HepG2 (cell line): Measurements from ENCODE around the gene F7. TPM values are rescaled to one million over a fixed set of nuclear protein-coding genes. Genes with fewer than 3 reads are reported as not detected.

ENCODE experiments used
- ATF4 ChIP-seq, 2 experiments: fragments of 450-650 bp in 1 of 2; sonication (generic) in 1 of 2; formaldehyde crosslinking; IDR thresholded peaks; 2 replicates each; pipeline versions ENCODE4 v1.5.0 to v1.8.0; 2020 to 2022; ENCODE audit warnings: mild to moderate bottlenecking in 1 of 2, missing genetic modification reagents in 1 of 2
- CBX1 ChIP-seq: IDR thresholded peaks from one replicate; pipeline ENCODE4 v1.6.1; 2016; ENCODE audit warnings: antibody characterized with exemption, low read depth
- ETV5 ChIP-seq: IDR thresholded peaks from 2 replicates; pipeline ENCODE4 v1.6.1; 2018; ENCODE audit warnings: missing biosample characterization, missing genetic modification reagents, inconsistent platforms, borderline replicate concordance
- FOXJ3 ChIP-seq: sonication (generic); formaldehyde crosslinking; IDR thresholded peaks from 2 replicates; pipeline ENCODE4 v1.4.0; 2020; ENCODE audit warnings: missing genetic modification reagents, mild to moderate bottlenecking, borderline replicate concordance
- HOXA7 ChIP-seq: sonication (generic); formaldehyde crosslinking; IDR thresholded peaks from 2 replicates; pipeline ENCODE4 v1.8.1; 2022; ENCODE audit warnings: mild to moderate bottlenecking, missing genetic modification reagents, moderate library complexity
- IRX3 ChIP-seq: sonication (generic); formaldehyde crosslinking; IDR thresholded peaks from 2 replicates; pipeline ENCODE4 v1.8.1; 2023; ENCODE audit warnings: mild to moderate bottlenecking, low read depth, missing genetic modification reagents, borderline replicate concordance
- LBX2 ChIP-seq: sonication (generic); formaldehyde crosslinking; IDR thresholded peaks from 2 replicates; pipeline ENCODE4 v1.5.0; 2020; ENCODE audit warnings: missing genetic modification reagents, mild to moderate bottlenecking, borderline replicate concordance
- MED8 ChIP-seq: sonication (generic); formaldehyde crosslinking; IDR thresholded peaks from 2 replicates; pipeline ENCODE4 v1.8.1; 2023; ENCODE audit warnings: mild to moderate bottlenecking, missing genetic modification reagents; ENCODE audit not compliant: insufficient replicate concordance
- NFYB ChIP-seq: sonication (generic); formaldehyde crosslinking; IDR thresholded peaks from 2 replicates; pipeline ENCODE4 v1.4.0; 2020; ENCODE audit warnings: missing genetic modification reagents
- NKX3-1 ChIP-seq: sonication (generic); formaldehyde crosslinking; IDR thresholded peaks from 2 replicates; pipeline ENCODE4 v1.5.0; 2020; ENCODE audit warnings: missing genetic modification reagents
- NR3C1 ChIP-seq: sonication (generic); formaldehyde crosslinking; IDR thresholded peaks from 2 replicates; pipeline ENCODE4 v1.4.0; 2020; ENCODE audit warnings: missing genetic modification reagents
- PAXIP1 ChIP-seq: sonication (generic); formaldehyde crosslinking; conservative IDR thresholded peaks from 2 replicates; pipeline ENCODE4 v1.4.0; 2020; ENCODE audit warnings: mild to moderate bottlenecking, missing genetic modification reagents, moderate library complexity
- SNAPC4 ChIP-seq: sonication (generic); formaldehyde crosslinking; IDR thresholded peaks from 2 replicates; pipeline ENCODE4 v1.4.0; 2020; ENCODE audit warnings: mild to moderate bottlenecking, missing genetic modification reagents
- TBX3 ChIP-seq: fragments of 450-650 bp; IDR thresholded peaks from 2 replicates; pipeline ENCODE4 v1.6.1; 2017; ENCODE audit warnings: antibody characterized with exemption, mild to moderate bottlenecking, inconsistent platforms, borderline replicate concordance
- ZEB1 ChIP-seq: IDR thresholded peaks from 2 replicates; pipeline ENCODE4 v1.6.1; 2012; ENCODE audit warnings: mild to moderate bottlenecking, low read depth, inconsistent platforms; ENCODE audit not compliant: insufficient replicate concordance
- ZNF598 ChIP-seq: sonication (generic); formaldehyde crosslinking; IDR thresholded peaks from 2 replicates; pipeline ENCODE4 v1.5.1; 2020; ENCODE audit warnings: mild to moderate bottlenecking, missing genetic modification reagents, borderline replicate concordance
- ZNF672 ChIP-seq: sonication (generic); formaldehyde crosslinking; IDR thresholded peaks from 2 replicates; pipeline ENCODE4 v1.8.1; 2022; ENCODE audit warnings: missing genetic modification reagents
- ZNF746 ChIP-seq: sonication (generic); formaldehyde crosslinking; IDR thresholded peaks from 2 replicates; pipeline ENCODE4 v1.8.0; 2022; ENCODE audit warnings: mild to moderate bottlenecking, missing genetic modification reagents
- ZSCAN25 ChIP-seq: sonication (generic); formaldehyde crosslinking; IDR thresholded peaks from 2 replicates; pipeline ENCODE4 v1.8.0; 2022; ENCODE audit warnings: mild to moderate bottlenecking, missing genetic modification reagents
- polyA plus RNA-seq, 8 experiments: library from polyadenylated mRNA; depleted of rRNA in 3 of 8; stranded (reverse) in 7 of 8; unstranded in 1 of 8; fragments of >200 nt; fragmentation: Illumina TruSeq in 4 of 8; extraction: Trizol in 4 of 8; gene quantifications; 2 replicates each; pipeline versions ENCODE4 v1.2.1 to v1.2.3, GENCODE V29; 2011 to 2016; ENCODE audit warnings: low read depth in 4 of 8, missing spikeins in 1 of 8, mixed read lengths in 1 of 8; ENCODE audit not compliant: insufficient read depth in 1 of 8
- total RNA-seq, 5 experiments: library from RNA; depleted of rRNA; stranded (reverse); fragments of >200 nt; fragmentation: Illumina TruSeq; extraction: Trizol; gene quantifications; 2 replicates each; pipeline ENCODE4 v1.2.3, GENCODE V29; 2016; ENCODE audit warnings: low read depth in 1 of 5

Gene F7
- total and polyA plus RNA-seq, 2 of the 13 experiments (the other 11 are each of a cell fraction or from before 2014, with no cell fraction given): 12.6 to 26.5 TPM

GRCh38 chr13:113149711-113150549 lies 44.3 kb downstream of the F7 start (continued):
- TF ChIP-seq IRX3 (CRISPR knock-in tag) (no peak), NFYB (no peak), ZNF672 (CRISPR knock-in tag) (no peak), FOXJ3 (peak; percentile 74; the same call in 1 of the 2 replicates), ZNF598 (CRISPR knock-in tag) (no peak), ZEB1 (no peak), ETV5 (CRISPR knock-in tag) (peak; percentile 66; the same call in 1 of the 2 replicates), MED8 (peak; percentile 39), ZNF746 (CRISPR knock-in tag) (0 out of 2 replicates have a peak, but pooled peaks have one; percentile 41), NR3C1 (CRISPR knock-in tag) (no peak), CBX1 (no peak), TBX3 (no peak), PAXIP1 (CRISPR knock-in tag) (peak; percentile 83), SNAPC4 (peak; percentile 55; the same call in 1 of the 2 replicates), LBX2 (CRISPR knock-in tag) (no peak), NKX3-1 (CRISPR knock-in tag) (no peak; the same call in none of the 2 replicates), HOXA7 (CRISPR knock-in tag) (no peak), ZSCAN25 (no peak), ATF4 (CRISPR knock-in tag; IDR thresholded peaks at IDR 0.05) (0 out of 4 replicates have a peak, but pooled peaks of 1 of the 2 experiments have one; percentile 29)
